Upper lobe of left lung (tissue), 6 donors: ENCODE data around the gene CCDC107. TPM values are rescaled to one million over a fixed set of nuclear protein-coding genes. Genes with fewer than 3 reads are reported as not detected.

Experiments
- ATAC-seq, 2 donors: fragments of 200-7000 bp; cut with Tn5 transposase; one replicate each; pipeline ENCODE4 v1.9.1; 2022; ENCODE audit warnings: mild to moderate bottlenecking in 2 of 2, moderate library complexity in 2 of 2; ENCODE audit not compliant: low FRiP score in 2 of 2
- DNase-seq, 2 donors: peaks; one replicate each; pipeline ENCODE4 v3.0.0-alpha.2; 2019 to 2020
- H3K27ac ChIP-seq, 4 donors: fragments of 200-600 bp; sonication (generic); one replicate each; pipeline ENCODE4 v1.5.1; 2016 to 2019
- H3K27me3 ChIP-seq, 4 donors: fragments of 200-600 bp; sonication (generic); one replicate each; pipeline ENCODE4 v1.5.1; 2017 to 2019
- H3K36me3 ChIP-seq, 4 donors: fragments of 200-600 bp; sonication (generic); one replicate each; pipeline ENCODE4 v1.5.1; 2016 to 2019
- H3K4me1 ChIP-seq, 4 donors: fragments of 200-600 bp; sonication (generic); one replicate each; pipeline ENCODE4 v1.5.1; 2018 to 2019
- H3K4me3 ChIP-seq, 4 donors: fragments of 200-600 bp; sonication (generic); one replicate each; pipeline ENCODE4 v1.5.1; 2017 to 2019; ENCODE audit warnings: mild to moderate bottlenecking in 2 of 4, moderate library complexity in 1 of 4
- H3K9me3 ChIP-seq, 4 donors: fragments of 200-600 bp; sonication (generic); one replicate each; pipeline ENCODE4 v1.5.1; 2018 to 2019
- EP300 ChIP-seq, 4 donors: sonication (generic); formaldehyde crosslinking; IDR thresholded peaks; one replicate each; pipeline ENCODE4 v1.5.1; 2017; ENCODE audit warnings: antibody characterized with exemption in 4 of 4, control low read depth in 2 of 4
- POLR2A ChIP-seq, 4 donors: fragments of 450-650 bp; IDR thresholded peaks; one replicate each; pipeline ENCODE4 v1.5.1; 2016 to 2017; ENCODE audit warnings: antibody characterized with exemption in 4 of 4, mild to moderate bottlenecking in 2 of 4
- POLR2AphosphoS5 ChIP-seq, 2 donors: sonication (generic); formaldehyde crosslinking; IDR thresholded peaks; one replicate each; pipeline ENCODE4 v1.5.1; 2017; ENCODE audit warnings: antibody characterized with exemption in 2 of 2
- WGBS, 2 donors: methylation state at CpG; one replicate each; pipeline ENCODE4 v1.1.5; 2017 to 2018; 5-methylcytosine and 5-hydroxymethylcytosine counted together
- total RNA-seq, 6 donors: library from RNA; depleted of rRNA in 4 of 6; stranded (reverse); fragments of >200 nt in 4 of 6; gene quantifications; one replicate each; pipeline versions ENCODE4 v1.1.0 to v1.2.1, GENCODE V29; 2016 to 2021
- TF ChIP-seq, protein P1 (sequence below), 6 experiments: fragments of 450-650 bp in 4 of 6; fragments of 200-600 bp in 2 of 6; sonication (generic) in 2 of 6; IDR thresholded peaks; one replicate each; pipeline ENCODE4 v1.5.1; 2016 to 2019; ENCODE audit warnings: antibody characterized with exemption in 6 of 6
- donor health status: DM: no; HTN: no; CAD: no; lungs with moderate emphysema.
- donor health status: DM: no; HTN: yes; CAD: no; lungs with severe emphysema.

CCDC107 gene
- total RNA-seq, 6 donors from 2014 or later = 17.8 to 49.4 (median 35.1) TPM

DNA sequence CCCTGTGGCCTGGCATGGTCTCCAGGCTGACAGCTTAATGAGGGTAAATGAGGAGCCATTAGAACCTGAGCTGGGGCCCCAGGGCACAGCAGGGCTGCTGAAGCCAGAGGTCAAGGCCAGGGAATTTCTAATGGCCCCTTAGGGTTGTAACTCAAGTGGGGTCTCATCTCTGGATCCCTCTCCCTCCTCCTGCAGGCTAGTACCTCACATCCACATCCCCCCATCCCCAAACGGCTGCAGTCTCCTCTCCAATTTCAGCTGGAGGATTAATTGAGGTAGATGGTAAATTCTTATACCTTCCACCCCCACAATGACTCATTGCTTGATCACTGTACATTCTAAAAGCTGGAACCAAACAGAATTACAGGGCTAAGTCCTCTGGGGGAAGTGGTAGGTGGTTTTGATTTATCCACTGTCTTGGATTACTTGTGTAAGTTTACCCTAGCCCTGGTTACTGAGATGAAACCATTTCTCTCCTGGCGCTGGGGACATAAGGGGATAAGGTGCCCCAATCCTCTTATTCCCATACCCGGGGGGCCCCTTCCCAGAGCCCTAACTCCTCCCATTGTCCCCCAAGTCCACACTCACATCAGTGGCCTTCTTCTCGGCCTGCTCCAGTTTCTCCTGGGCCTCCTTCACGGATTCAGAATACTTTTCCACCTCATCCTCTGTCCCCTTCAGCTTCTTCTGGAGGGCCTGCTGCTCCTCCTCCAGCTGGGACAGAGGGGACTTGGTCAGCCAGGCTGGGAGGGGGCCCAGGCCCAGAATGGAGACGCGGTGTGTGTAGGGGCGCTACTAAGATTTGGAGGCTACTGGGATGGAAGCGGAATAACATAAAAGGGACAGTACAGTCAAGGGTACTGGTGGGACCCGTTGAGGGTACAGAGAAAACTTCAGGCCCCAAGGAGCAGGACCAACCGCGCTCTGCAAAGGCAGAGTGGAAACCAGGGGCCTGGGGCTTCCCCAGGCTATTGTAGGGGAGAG, 30.8 kb downstream of the CCDC107 start:
- ATAC-seq (no peak), DNase-seq (no peak)
- Histone ChIP-seq H3K4me3 (peak overlapping the region; percentile 16 to 75 (median 68)), H3K9me3 (no peaks in the 10 kb centered on the region), H3K27ac (peak overlapping the region; percentile 77 to 93 (median 89)), H3K36me3 (peaks cover 0 to 19% (median 11%) of the 10 kb centered on the region in 4 donors), H3K4me1 (peaks cover 3 to 25% (median 14%) of the 10 kb centered on the region in 4 donors), H3K27me3 (no peaks in the 10 kb centered on the region)
- TF ChIP-seq POLR2AphosphoS5 (IDR thresholded peaks at IDR 0.05) (no peak), POLR2A (IDR thresholded peaks at IDR 0.05) (no peak), EP300 (IDR thresholded peaks at IDR 0.05) (no peak)
- TF ChIP-seq, protein P1, sequence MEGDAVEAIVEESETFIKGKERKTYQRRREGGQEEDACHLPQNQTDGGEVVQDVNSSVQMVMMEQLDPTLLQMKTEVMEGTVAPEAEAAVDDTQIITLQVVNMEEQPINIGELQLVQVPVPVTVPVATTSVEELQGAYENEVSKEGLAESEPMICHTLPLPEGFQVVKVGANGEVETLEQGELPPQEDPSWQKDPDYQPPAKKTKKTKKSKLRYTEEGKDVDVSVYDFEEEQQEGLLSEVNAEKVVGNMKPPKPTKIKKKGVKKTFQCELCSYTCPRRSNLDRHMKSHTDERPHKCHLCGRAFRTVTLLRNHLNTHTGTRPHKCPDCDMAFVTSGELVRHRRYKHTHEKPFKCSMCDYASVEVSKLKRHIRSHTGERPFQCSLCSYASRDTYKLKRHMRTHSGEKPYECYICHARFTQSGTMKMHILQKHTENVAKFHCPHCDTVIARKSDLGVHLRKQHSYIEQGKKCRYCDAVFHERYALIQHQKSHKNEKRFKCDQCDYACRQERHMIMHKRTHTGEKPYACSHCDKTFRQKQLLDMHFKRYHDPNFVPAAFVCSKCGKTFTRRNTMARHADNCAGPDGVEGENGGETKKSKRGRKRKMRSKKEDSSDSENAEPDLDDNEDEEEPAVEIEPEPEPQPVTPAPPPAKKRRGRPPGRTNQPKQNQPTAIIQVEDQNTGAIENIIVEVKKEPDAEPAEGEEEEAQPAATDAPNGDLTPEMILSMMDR (IDR thresholded peaks at IDR 0.05) = no peak
- WGBS, 2 donors = 77 to 79% methylated on average over 12 of the region's 12 CpGs

DNA sequence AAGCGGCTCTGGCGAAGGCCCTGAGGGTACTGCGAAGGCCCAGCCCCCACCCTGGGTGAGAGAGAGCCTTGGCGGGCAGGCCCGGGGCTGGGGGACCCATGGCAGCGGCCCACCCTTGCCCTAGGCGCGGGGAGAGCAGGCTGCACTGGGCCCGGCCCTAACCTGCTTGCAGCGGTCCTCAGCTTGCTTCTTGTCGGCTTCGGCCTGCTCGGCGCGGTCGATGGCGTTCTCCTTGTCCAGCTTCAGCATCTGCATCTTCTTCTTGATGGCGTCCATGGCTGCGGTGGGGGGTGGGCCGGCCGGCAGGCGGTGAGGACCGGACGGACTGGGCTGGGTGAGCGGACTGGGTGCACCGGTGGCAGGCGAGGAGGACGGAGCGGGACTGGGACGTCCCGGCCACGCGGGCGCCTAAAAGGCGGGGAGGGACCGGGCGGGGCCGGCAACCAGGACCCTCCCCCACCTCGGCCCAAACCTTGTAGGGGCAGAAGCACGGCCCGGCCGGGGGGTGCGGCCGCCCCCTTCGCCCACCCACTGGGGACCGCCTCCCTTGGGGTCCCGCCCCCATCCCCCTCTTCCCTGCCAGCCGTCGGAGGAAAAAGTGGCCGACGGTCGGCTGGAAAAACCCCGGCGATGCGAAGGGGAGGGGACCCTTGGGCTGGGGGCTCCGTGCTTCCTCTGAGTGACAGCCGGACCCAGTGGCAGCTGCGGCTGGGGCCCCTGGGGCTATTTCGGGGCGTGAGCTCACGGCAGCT, 31.6 kb downstream of the CCDC107 start, which contains the start of gene TPM2:
TPM2 (minus strand) TSS at position 384 of the 752 bp plus-strand sequence; CDS start at position 276, 108 bp downstream.
- TF ChIP-seq POLR2A (IDR thresholded peaks at IDR 0.05) = peak in 3 of 4 donors; percentile 21 to 52 (median 43)
- no peak for TF ChIP-seq EP300 (IDR thresholded peaks at IDR 0.05)
- peak; percentile 50 to 71 for TF ChIP-seq POLR2AphosphoS5 (IDR thresholded peaks at IDR 0.05)
- TF ChIP-seq, protein P1 (IDR thresholded peaks at IDR 0.05) = no peak
- Histone ChIP-seq H3K27me3 (no peaks in the 10 kb centered on the region), H3K36me3 (peaks cover 0 to 12% (median 8%) of the 10 kb centered on the region in 4 donors), H3K9me3 (no peaks in the 10 kb centered on the region), H3K4me3 (peak within 1 kb of the TSS; percentile 64 to 79 (median 74)), H3K4me1 (peaks cover 3 to 24% (median 14%) of the 10 kb centered on the region in 4 donors), H3K27ac (peak within 1 kb of the TSS; percentile 77 to 93 (median 89))
- WGBS, 2 donors = 42 to 44% methylated on average over 6 to 45 of the region's 61 CpGs
- ATAC-seq (peak; percentile 51 to 64), DNase-seq (peak in 1 of 2 donors; percentile 91)

DNA sequence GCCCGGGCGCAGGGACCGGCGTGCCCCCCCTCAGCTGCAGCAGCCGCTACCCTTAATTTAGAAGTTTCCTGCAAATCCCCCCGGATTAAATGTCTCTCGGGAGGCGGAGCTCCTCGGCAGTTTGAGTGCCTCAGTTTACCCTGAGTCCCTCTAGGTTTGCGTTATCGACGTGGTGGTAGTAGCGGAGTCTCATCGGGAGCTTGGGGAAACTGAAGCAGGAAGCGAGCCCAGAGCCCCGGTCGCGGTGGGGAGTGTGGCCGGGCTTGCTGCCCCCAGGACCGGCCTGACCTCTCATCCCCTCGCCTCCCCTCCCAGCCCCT, 32.2 kb downstream of the CCDC107 start:
- Histone ChIP-seq H3K4me1 (peaks cover 3 to 29% (median 14%) of the 10 kb centered on the region in 4 donors), H3K27ac (peak overlapping the region; percentile 77 to 93 (median 89)), H3K36me3 (peaks cover 0 to 7% (median 2%) of the 10 kb centered on the region in 4 donors), H3K27me3 (no peaks in the 10 kb centered on the region), H3K4me3 (peak overlapping the region; percentile 64 to 79 (median 74)), H3K9me3 (no peaks in the 10 kb centered on the region)
- ATAC-seq = no peak
- DNase-seq = no peak
- TF ChIP-seq POLR2A (IDR thresholded peaks at IDR 0.05) (no peak), POLR2AphosphoS5 (IDR thresholded peaks at IDR 0.05) (no peak), EP300 (IDR thresholded peaks at IDR 0.05) (no peak)
- TF ChIP-seq, protein P1 (IDR thresholded peaks at IDR 0.05) = no peak
- 5% methylated on average over 18 of the region's 21 CpGs; no CpG with 5 or more reads in 1 of the 2 donors for WGBS, 2 donors

DNA sequence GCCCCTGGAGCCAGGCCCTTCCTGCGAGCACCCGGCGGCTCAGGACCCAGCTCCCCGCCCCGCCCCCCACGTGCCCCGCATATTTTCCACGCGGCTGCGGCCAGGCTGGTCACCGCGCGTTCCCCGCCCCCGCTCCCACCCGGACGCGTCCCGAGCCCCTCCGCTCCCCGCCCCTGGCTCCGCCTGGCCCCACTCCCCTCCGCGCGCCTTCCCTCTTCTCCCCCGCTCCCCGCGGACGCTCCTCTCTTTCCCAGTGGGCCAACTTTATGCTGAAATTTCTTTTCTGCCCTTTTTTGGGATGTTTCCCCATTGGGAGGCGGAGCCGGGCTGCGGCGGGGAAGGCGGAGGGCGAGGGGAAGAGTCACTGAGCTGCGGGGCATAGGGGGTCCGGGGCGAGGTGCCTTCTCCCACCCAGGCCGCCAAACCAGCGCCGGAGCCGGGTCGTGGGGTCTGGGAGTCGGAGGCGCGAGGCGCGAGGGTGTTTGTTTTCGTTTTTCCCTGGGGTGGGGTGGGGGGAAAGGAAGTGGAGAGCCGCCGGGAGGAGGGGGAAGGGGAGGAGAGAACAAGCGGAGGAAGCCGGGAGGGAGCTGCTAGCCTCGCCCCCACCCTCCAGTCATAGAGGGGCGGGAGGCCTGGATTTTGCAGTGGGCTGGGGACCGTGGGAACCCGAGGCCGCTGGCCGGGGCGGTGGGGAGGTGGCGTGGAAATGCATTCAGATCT, 32.7 kb downstream of the CCDC107 start:
- 0% methylated on average over 22 to 32 of the region's 61 CpGs for WGBS, 2 donors
- Histone ChIP-seq H3K9me3 (no peaks in the 10 kb centered on the region), H3K36me3 (peaks cover 0 to 6% (median 2%) of the 10 kb centered on the region in 4 donors), H3K27me3 (no peaks in the 10 kb centered on the region), H3K4me1 (peaks cover 3 to 31% (median 14%) of the 10 kb centered on the region in 4 donors), H3K27ac (peak overlapping the region; percentile 77 to 93 (median 89)), H3K4me3 (peak overlapping the region; percentile 64 to 79 (median 74))
- DNase-seq (peak; percentile 67 to 94), ATAC-seq (peak; percentile 84)
- TF ChIP-seq POLR2AphosphoS5 (IDR thresholded peaks at IDR 0.05) (peak; percentile 31 to 52), POLR2A (IDR thresholded peaks at IDR 0.05) (peak in 1 of 4 donors; percentile 58), EP300 (IDR thresholded peaks at IDR 0.05) (no peak)
- TF ChIP-seq, protein P1 (IDR thresholded peaks at IDR 0.05) = no peak
